Measurements from ENCODE around the gene SGMS1.
"Not testable (repeated sequence)": the region's sequence is repeated elsewhere in the genome, so short reads cannot be mapped to it uniquely, and the experiment has no call there.

SGMS1 gene

DNA sequence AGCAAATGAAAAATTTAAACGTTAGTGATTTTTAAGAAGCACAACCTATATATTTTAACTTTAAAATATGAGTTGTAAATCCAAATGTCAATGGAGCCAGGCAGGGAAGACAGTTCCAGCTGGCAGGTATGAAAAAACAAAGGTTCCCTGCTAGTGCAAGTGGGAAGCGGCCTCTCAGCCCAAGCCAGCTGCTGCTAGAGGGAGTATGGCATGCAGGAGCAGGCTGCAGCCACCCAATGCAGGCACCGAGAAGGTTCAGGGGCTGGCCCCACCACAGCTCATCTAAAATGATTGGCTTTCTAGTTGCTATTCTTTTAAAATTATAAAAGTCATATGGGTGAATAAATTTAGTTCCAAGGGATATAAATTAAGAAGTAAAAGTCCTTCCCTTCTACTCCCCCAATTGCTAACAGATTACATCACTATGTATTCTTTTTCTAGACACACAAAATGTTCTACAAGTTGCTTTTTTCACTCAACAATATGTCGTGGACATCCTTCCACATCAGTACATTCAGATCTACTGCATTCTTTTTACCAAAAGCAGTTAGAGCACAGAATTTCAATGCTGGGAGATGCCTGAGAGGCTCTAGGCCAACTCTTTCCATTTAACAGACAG is 69.3 kb downstream of the SGMS1 start:
- no peak for DNase-seq

- DNase-seq = no peak
Measured at GRCh38 chr10:50552771-50553535, 70.8 kb downstream of the SGMS1 start.

DNA sequence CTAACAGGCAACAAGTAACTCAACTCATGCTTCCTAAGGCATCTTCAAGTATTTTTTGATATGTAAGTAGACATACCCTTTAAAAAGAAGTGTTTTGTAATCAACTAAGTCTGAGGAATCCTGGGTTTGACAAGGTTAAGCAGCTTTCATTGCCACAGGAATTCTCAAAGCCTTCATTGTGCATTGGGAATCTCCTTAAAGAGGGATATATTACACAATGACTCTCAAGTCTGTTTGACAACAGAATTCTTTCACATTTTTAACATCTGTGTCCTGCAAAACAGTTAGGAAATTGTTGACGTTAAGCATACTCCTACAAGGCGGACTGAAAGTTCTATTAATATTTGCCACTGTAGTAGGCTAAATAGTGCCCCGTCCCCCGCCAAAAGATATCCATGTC is 71.4 kb downstream of the SGMS1 start:
- DNase-seq = no peak

- DNase-seq = no peak
Measured at GRCh38 chr10:50551894-50552293, 71.9 kb downstream of the SGMS1 start.

- no peak for DNase-seq
Measured at GRCh38 chr10:50550291-50550839, 73.4 kb downstream of the SGMS1 start.

DNA sequence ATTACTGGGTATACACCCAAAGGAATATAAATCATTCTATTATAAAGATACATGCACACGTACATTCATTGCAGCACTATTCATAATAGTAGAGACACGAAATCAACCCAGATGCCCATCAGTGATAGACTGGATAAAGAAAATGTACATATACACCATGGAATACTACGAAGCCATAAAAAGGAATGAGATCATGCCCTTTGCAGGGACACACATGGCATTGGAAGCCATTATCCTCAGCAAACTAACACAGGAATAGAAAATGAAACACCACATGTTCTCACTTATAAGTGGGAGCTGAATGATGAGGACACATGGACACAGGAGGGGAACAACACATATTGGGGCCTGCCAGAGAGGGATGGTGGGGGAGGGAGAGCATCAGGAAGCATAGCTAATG is 74.6 kb downstream of the SGMS1 start:
- DNase-seq = not testable (repeated sequence)

DNA sequence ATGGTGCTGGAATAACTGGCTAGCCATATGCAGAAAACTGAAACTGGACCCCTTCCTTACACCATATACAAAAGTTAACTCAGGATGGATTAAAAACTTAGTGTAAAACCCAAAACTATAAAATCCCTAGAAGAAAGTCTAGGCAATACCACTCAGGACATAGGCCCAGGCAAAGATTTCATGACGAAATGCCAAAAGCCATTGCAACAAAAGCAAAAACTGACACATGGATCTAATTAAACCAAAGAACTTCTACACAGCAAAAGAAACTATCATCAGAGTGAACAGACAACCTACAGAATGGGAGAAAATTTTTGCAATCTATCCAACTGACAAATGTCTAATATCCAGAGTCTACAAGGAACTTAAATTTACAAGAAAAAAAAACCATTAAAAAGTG is 75.3 kb downstream of the SGMS1 start:
- DNase-seq = not testable (repeated sequence)

DNA sequence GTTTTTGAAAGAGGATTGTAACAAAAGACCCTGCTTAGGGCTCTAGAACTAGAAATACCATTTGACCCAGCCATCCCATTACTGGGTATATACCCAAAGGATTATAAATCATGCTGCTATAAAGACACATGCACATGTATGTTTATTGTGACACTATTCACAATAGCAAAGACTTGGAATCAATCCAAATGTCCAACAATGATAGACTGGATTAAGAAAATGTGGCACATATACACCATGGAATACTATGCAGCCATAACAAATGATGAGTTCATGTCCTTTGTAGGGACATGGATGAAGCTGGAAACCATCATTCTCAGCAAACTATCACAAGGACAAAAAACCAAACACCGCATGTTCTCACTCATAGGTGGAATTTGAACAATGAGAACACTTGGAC is 77.5 kb downstream of the SGMS1 start:
- not testable (repeated sequence) for DNase-seq

DNA sequence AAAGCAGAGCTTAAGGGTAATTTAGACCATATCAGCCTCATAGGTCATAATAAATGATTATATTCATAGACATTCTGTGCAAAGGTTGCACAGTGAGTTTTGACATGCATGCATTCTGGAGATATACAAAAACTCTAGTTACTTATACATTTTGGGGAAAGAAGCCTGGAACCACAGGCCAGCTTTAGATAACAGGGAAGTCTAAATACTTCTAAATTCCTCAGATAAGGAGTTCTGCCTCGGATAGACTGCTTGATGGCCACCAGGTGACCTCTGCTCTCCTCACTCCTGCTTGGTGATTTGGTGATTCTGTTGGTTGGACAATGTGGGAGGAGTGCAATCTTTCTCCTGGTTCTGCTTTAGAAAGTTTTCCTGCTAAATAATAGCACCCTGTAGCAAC is 77.9 kb downstream of the SGMS1 start:
- DNase-seq = no peak

DNA sequence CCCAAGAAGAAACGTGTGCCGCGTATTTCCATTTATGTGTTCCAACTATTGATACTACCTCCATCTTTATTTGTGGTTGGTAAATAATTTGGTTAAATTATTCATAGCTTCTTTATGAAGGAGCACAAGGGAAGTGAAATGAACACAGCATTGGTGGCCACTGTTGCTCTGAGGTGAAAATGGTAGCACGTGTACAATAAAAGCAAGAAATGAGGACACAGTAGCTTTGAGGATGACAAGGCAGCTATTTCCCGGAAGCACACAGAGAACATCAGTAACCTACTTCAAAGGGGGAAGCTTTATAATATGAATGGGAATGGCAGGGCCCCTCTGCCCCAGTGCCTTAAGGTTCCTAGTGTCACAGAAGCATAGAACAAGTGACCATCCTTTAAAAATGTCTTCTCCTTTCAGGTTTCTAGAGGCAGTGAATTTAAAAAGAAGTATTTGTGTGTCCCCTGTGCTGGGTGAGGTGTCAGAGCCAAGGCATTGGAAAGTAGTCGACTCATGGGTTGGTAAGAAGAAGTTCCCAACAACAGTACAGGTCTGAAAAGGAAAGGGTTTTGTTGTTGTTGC is 78.8 kb downstream of the SGMS1 start:
- DNase-seq = no peak

- no peak for DNase-seq
Measured at GRCh38 chr10:50544095-50544856, 79.5 kb downstream of the SGMS1 start.

DNA sequence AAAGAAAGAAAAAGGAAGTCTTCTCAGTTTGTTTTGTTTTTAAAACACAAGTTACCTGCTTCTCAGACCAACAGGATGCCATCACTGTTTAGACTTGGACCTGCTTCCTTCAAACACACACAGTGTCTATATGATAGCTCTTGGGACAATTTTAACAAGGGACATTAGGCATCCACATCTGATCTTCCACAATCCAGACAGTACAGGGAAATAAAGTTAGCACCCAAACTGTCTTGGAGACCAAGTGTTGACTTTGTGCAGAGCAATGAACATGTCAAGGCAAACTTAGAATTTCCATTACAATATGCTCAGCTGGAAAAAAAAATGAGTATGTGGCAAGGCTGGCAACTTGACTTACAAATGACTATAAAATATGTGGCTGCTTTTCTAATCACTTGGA is 80.9 kb downstream of the SGMS1 start:
- no peak for DNase-seq

DNA sequence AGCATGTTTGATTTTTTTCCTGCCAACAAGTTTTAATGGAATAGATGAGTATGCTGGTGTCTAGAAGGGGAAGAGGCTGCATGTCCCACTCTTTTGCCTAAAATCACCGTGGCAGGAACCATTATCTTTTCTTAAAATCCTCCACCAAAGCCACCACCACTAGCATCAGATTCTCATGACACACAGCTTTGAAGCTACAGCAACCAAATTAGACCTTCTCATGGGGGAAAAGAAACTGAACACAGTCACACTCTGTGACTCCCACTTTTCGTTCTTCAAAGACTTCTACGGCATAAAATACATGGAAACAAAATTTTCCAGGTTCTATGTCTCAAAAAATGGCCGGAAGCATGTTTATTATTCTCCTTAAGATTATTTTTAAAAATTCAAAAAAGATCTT is 81.8 kb downstream of the SGMS1 start:
- DNase-seq = no peak

- no peak for DNase-seq
Measured at GRCh38 chr10:50541317-50541716, 82.4 kb downstream of the SGMS1 start.

DNA sequence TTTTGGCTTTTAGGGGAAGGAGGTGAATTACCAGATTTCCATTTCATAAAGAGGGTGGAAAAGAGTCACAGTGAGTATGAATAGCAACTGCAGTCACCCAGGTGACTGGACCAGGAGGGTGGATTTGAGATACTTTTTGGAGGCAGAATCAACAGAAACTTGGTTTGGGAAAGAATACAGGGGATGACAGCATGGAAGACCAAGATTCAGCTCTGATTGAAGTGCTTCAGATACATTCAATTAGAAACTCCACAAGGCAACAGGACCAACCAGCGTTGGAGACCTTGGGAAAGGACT is 83.0 kb downstream of the SGMS1 start:
- no peak for DNase-seq

DNA sequence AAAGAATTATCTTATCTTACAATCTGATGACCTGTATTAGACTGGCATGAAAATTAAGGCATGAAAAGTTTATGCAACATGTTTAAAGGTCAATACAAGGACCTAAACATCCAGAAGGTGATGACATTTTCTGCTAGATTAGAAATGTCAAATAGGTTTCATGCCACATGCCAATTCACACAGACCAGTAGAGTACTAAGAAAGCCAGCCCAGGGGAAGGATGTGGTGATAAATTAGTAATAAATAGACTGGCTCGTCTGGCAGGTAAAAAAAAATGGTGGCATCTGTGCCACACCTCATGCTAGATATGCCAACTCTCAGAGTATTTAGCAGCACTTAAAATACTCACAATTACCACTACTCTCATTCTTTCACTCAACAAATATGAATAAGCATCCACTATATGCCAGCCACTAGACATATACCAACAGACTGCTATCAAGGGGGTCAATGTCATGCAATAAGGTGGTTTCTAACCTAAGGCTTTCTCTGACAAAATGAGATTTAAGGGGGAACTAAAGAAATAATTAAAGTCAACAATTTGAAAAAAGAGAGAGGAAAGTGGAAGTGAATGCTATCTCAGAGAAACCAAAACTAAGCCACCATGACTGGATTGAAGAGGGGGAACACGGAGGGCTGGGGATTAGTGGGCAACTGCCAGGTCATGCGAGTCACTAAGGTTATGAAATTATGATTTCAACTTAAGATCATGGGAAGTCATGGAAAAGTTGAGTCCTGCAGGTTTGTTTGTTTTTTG is 83.5 kb downstream of the SGMS1 start:
- DNase-seq = peak in 1 of 2 donors; percentile 52

- DNase-seq = no peak
Measured at GRCh38 chr10:50538555-50539398, 85.0 kb downstream of the SGMS1 start.

DNA sequence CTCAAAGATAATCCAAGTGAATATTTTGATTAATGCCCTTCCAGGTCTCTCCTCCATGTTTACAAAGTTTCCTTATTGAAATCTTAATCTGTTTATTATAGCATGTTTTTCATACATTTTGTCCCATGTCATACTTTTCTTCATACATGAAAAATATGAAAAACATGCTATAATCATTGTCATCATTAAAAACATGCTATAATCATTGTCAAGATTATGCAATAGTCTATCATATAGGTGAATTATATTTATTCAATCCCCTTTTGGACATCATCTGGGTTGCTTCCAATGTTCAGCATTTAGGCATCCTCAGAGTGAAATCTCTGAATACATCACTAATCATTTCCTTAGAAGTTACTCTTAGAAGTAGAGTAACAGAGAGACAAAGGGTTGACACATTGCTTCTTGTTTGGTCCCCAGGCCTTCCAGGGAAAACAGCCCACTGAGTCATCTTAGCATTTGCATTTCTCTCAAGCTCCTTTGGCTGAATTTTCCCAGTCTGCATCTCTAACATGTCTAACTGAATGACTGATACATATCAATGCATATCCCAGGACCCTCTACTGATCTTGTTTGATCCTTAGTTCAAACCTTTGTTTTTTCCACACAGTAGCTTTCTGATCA is 87.0 kb downstream of the SGMS1 start:
- DNase-seq = no peak

- not testable (repeated sequence) for DNase-seq
Measured at GRCh38 chr10:50534748-50535376, 88.9 kb downstream of the SGMS1 start.

- no peak for DNase-seq
Measured at GRCh38 chr10:50533296-50533695, 90.5 kb downstream of the SGMS1 start.
